Keratinocyte (primary cell): Measurements from ENCODE around the gene EFHD1. TPM values are rescaled to one million over a fixed set of nuclear protein-coding genes. Genes with fewer than 3 reads are reported as not detected.

Experiments used
- DNase-seq: peaks from one replicate; pipeline ENCODE4 v3.0.0-alpha.2; 2011; ENCODE audit warnings: low read depth, missing footprints, low spot score
- FAIRE-seq: peaks from 2 replicates; lab custom pipeline; 2011; peaks lifted over from hg19 to GRCh38; lab: Jason Lieb, UNC
- H2AFZ ChIP-seq: 2 replicates; pipeline ENCODE4 v1.6.0; 2012; ENCODE audit warnings: low read length, control low read depth, inconsistent platforms; ENCODE audit not compliant: control insufficient read depth
- H3K27ac ChIP-seq: 2 replicates; pipeline ENCODE4 v1.5.1; 2011; ENCODE audit warnings: low read length; ENCODE audit not compliant: control insufficient read depth, insufficient read depth
- H3K27me3 ChIP-seq: 3 replicates; pipeline ENCODE4 v1.6.0; 2011; ENCODE audit warnings: low read length; ENCODE audit not compliant: control insufficient read depth, insufficient read depth; ENCODE audit errors: extremely low read depth
- H3K36me3 ChIP-seq, 2 experiments: 2 replicates in 1 of 2; 3 replicates in 1 of 2; pipeline ENCODE4 v1.5.1; 2011; ENCODE audit warnings: low read length in 2 of 2, mild to moderate bottlenecking in 1 of 2; ENCODE audit not compliant: control insufficient read depth in 2 of 2, insufficient read depth in 2 of 2; ENCODE audit errors: extremely low read depth in 1 of 2
- H3K4me1 ChIP-seq: 3 replicates; pipeline ENCODE4 v1.5.1; 2011; ENCODE audit warnings: low read length; ENCODE audit not compliant: control insufficient read depth, insufficient read depth; ENCODE audit errors: extremely low read depth
- H3K4me2 ChIP-seq: 3 replicates; pipeline ENCODE4 v1.6.0; 2011; ENCODE audit warnings: low read depth, low read length; ENCODE audit not compliant: control insufficient read depth, insufficient read depth; ENCODE audit errors: extremely low read depth
- H3K4me3 ChIP-seq, 3 experiments: fragments of 200-600 bp in 1 of 3; sonication (generic) in 1 of 3; 2 replicates in 2 of 3; 3 replicates in 1 of 3; pipeline ENCODE4 v1.5.1; 2011 to 2016; ENCODE audit warnings: low read length in 3 of 3, mild to moderate bottlenecking in 3 of 3, control low read depth in 2 of 3, inconsistent platforms in 1 of 3, low read depth in 1 of 3, mixed read lengths in 1 of 3, mixed run types in 1 of 3, moderate library complexity in 1 of 3; ENCODE audit not compliant: control insufficient read depth in 2 of 3, insufficient read depth in 2 of 3; ENCODE audit errors: extremely low read depth in 1 of 3
- H3K79me2 ChIP-seq: 2 replicates; pipeline ENCODE4 v1.6.0; 2012; ENCODE audit warnings: low read length; ENCODE audit not compliant: control insufficient read depth, insufficient read depth
- H3K9ac ChIP-seq: 3 replicates; pipeline ENCODE4 v1.6.0; 2011; ENCODE audit warnings: low read length; ENCODE audit not compliant: control insufficient read depth, insufficient read depth; ENCODE audit errors: extremely low read depth
- H3K9me1 ChIP-seq: 3 replicates; pipeline ENCODE4 v1.6.0; 2011; ENCODE audit warnings: low read length; ENCODE audit not compliant: control insufficient read depth, insufficient read depth; ENCODE audit errors: extremely low read depth
- H3K9me3 ChIP-seq: 2 replicates; pipeline ENCODE4 v1.5.1; 2012; ENCODE audit warnings: low read depth, low read length; ENCODE audit not compliant: control insufficient read depth
- H4K20me1 ChIP-seq: 3 replicates; pipeline ENCODE4 v1.6.0; 2011; ENCODE audit warnings: low read length; ENCODE audit not compliant: control insufficient read depth, insufficient read depth; ENCODE audit errors: extremely low read depth
- EZH2 ChIP-seq: IDR thresholded peaks from one replicate; pipeline ENCODE4 v1.6.1; 2012; ENCODE audit warnings: inconsistent platforms, mild to moderate bottlenecking, low read length, moderate library complexity
- dilution Hi-C: fragments of 300-500 bp; cut with MboI; formaldehyde crosslinking; loops from one replicate; pipeline ENCODE4 v1.7.0; 2020; ENCODE audit warnings: low sequenced_read_pairs; ENCODE audit not compliant: extremely low pct_ligation_motif_present
- polyA plus RNA-seq, 5 experiments: library from polyadenylated mRNA; depleted of rRNA in 3 of 5; stranded (reverse) in 3 of 5; stranded (forward) in 1 of 5; unstranded in 1 of 5; fragments of >200 nt; gene quantifications; 1 replicate in 1 of 5; 2 replicates in 3 of 5; 3 replicates in 1 of 5; pipeline versions ENCODE4 v1.2.1 to v1.2.3, GENCODE V29; 2011 to 2012; ENCODE audit warnings: missing spikeins in 2 of 5, low read depth in 1 of 5, low replicate concordance in 1 of 5
- TF ChIP-seq, protein P1 (sequence below), 3 experiments: IDR thresholded peaks in 1 of 3; conservative IDR thresholded peaks in 1 of 3; optimal IDR thresholded peaks in 1 of 3; 2 replicates in 2 of 3; 3 replicates in 1 of 3; pipeline versions ENCODE3 to v1.5.1; 2011; ENCODE audit warnings: low read length in 3 of 3, mild to moderate bottlenecking in 3 of 3, moderate library complexity in 2 of 3, control low read depth in 1 of 3, inconsistent platforms in 1 of 3; ENCODE audit not compliant: insufficient read depth in 2 of 3; ENCODE audit errors: extremely low read depth in 1 of 3

Gene EFHD1
- polyA plus RNA-seq, 1 donor (not counting 4 experiments of a cell fraction or from before 2014, with no cell fraction given) = not detected

DNA sequence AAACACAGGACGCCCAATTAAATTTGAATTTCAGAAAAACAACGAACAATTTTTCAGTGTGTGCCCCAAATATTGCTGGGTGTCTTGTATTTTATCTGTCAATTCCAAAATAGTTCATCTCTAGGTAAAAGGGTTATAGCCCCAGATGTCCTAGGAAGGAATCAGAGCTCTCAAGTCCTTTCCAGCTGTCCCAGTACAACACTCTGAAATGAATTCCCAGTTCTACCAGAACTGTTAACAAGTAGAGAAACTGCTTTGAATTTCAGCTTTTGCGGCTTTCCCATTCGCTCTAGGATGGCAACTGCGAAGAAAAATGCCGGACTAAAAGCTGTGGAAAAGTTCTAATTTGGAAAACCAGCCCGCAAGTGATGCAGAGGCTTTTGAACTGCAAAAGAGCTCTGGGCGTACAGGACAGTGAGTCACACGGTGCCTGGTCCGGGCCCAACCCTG lies 63.2 kb downstream of the EFHD1 start:
- Histone ChIP-seq H3K9me3 (no peaks in the 10 kb centered on the region), H3K4me3 (peak overlapping the region; percentile 73 to 94 (median 76)), H3K4me2 (peak overlapping the region; percentile 87), H3K4me1 (peaks cover 26% of the 10 kb centered on the region), H3K27ac (peak overlapping the region; percentile 54), H3K9me1 (no peaks in the 10 kb centered on the region), H2AFZ (peak overlapping the region; percentile 93), H4K20me1 (peaks cover 3% of the 10 kb centered on the region), H3K27me3 (no peaks in the 10 kb centered on the region), H3K9ac (peak overlapping the region; percentile 97), H3K36me3 (no peaks in the 10 kb centered on the region), H3K79me2 (peaks cover 43% of the 10 kb centered on the region)
- TF ChIP-seq, protein P1, sequence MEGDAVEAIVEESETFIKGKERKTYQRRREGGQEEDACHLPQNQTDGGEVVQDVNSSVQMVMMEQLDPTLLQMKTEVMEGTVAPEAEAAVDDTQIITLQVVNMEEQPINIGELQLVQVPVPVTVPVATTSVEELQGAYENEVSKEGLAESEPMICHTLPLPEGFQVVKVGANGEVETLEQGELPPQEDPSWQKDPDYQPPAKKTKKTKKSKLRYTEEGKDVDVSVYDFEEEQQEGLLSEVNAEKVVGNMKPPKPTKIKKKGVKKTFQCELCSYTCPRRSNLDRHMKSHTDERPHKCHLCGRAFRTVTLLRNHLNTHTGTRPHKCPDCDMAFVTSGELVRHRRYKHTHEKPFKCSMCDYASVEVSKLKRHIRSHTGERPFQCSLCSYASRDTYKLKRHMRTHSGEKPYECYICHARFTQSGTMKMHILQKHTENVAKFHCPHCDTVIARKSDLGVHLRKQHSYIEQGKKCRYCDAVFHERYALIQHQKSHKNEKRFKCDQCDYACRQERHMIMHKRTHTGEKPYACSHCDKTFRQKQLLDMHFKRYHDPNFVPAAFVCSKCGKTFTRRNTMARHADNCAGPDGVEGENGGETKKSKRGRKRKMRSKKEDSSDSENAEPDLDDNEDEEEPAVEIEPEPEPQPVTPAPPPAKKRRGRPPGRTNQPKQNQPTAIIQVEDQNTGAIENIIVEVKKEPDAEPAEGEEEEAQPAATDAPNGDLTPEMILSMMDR (optimal IDR thresholded peaks at IDR 0.05 in 1 of 3, IDR thresholded peaks at IDR 0.05 in 1 of 3, conservative IDR thresholded peaks at IDR 0.05 in 1 of 3; ENCODE audit: extremely low read depth in 1 of 3, insufficient read depth in 2 of 3, low read length in 3 of 3) = no peak
- no peak for TF ChIP-seq EZH2
- FAIRE-seq (no peak), DNase-seq (no peak)
- dilution Hi-C loops = no loop called here

DNA sequence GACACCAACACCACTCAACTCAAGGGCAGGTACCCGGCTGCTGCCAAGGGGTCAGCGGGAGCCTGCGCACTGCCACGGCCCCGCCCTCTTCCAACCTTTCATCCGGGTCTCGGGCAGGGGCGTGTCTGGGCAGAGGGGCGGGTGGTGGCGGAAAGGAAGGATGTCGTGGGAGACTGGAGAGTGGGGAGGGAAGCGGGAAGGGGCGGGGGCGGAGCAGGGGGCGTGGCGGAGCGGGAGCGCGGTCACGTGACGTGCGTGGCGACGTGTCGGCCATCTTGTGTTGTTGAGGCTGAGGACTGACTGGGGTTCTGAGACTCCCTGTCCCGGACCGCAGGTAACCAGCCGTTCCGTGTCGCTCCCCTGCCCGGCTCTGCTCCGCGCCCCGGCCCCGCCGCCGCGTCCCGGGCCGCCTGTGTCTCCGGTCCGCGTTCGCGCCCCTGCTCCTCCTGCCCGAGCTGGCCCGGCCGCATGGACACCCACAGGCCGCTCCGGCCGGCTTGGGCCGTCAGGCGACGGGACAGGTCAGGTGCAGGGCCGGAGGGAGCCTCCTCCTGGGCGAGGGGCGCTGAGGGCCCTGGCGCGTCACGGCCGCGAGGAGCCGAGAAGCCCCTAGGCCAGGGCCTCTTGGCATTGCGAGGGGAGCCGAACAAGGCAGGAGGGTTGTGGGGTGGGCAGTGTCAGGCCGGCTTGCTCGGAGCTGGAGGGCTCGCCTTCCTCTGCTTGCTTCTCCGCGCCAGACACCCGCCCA lies 63.8 kb downstream of the EFHD1 start, which contains the start of gene GIGYF2:
Gene GIGYF2, plus strand, starts transcription at position 273 of the 748 bp plus-strand sequence. CDS start 37,867 bp downstream, outside the sequence.
- no peak for TF ChIP-seq EZH2
- TF ChIP-seq, protein P1 (optimal IDR thresholded peaks at IDR 0.05 in 1 of 3, IDR thresholded peaks at IDR 0.05 in 1 of 3, conservative IDR thresholded peaks at IDR 0.05 in 1 of 3; ENCODE audit: extremely low read depth in 1 of 3, insufficient read depth in 2 of 3, low read length in 3 of 3) = no peak
- H3K9ac ChIP-seq = peak within 1 kb of the TSS; percentile 97
- H3K4me1 ChIP-seq = peaks cover 26% of the 10 kb centered on the region
- peak within 1 kb of the TSS; percentile 93 for H2AFZ ChIP-seq
- H3K9me3 ChIP-seq = no peaks in the 10 kb centered on the region
- peak within 1 kb of the TSS; percentile 93 for H3K27ac ChIP-seq
- H3K4me3 ChIP-seq = peak within 1 kb of the TSS; percentile 94 to 99 (median 97)
- peak within 1 kb of the TSS; percentile 88 for H3K4me2 ChIP-seq
- no peaks in the 10 kb centered on the region for H3K36me3 ChIP-seq
- DNase-seq = peak; percentile 77
- H3K9me1 ChIP-seq = no peaks in the 10 kb centered on the region
- H3K79me2 ChIP-seq = peaks cover 49% of the 10 kb centered on the region
- peaks cover 3% of the 10 kb centered on the region for H4K20me1 ChIP-seq
- H3K27me3 ChIP-seq = no peaks in the 10 kb centered on the region
- dilution Hi-C loops = no loop called here
- FAIRE-seq = peak; percentile 52
